Measurements from ENCODE around the gene SPEM1.
A peak's percentile ranks its signal among the peaks of the same experiment; 100 is the strongest.

The SPEM1 gene

DNA sequence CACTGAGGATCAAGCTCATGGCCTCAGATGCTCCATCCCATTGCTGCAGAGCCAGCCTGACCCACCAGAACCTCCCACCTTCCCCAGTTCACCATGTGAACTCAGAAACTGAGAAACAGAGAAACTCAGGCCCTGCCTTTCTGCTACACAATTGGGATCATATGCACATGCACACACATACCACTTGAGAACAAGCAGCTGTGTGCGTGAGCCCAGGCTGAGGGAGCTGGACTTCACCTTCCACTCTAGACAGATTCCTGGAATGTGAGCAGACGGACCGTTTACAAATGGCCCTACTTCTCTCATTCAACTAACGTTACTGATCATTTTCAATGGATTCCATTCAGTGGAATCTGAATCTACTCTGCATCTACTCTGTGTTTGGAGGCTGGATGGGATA is 3.6 kb downstream of the SPEM1 start:
- no peak for DNase-seq

- no peak for DNase-seq
These were observed 5.2 kb downstream of the SPEM1 start, which contains the start of gene SPEM2 for GRCh38 chr17:7425316-7425715. TSS of gene SPEM2 (plus strand) at chr17:7425616. CDS start at chr17:7425689, 73 bp downstream.

DNA sequence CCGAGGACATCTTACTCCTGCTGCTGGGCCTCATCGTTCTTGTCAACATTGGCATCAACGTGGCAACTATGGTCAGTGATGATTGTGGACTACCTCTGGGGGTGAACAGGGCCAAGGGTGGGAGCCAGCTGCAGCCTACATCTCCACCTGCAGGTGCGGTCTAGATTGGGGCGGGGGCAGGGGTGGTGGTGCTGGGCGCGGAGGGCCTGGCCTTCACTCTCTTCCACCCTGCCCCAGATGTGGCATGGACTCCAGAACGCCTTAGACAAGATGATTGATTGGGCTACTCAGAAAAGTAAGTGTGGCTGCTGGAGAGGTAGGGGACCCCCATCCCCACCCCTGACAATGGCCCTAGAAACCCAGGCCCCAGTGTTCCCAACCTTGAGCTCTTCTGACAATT is 5.6 kb downstream of the SPEM1 start:
- DNase-seq, result no peak

GRCh38 chr17:7426203-7426863 is 6.2 kb downstream of the SPEM1 start:
- no peak for DNase-seq

DNA sequence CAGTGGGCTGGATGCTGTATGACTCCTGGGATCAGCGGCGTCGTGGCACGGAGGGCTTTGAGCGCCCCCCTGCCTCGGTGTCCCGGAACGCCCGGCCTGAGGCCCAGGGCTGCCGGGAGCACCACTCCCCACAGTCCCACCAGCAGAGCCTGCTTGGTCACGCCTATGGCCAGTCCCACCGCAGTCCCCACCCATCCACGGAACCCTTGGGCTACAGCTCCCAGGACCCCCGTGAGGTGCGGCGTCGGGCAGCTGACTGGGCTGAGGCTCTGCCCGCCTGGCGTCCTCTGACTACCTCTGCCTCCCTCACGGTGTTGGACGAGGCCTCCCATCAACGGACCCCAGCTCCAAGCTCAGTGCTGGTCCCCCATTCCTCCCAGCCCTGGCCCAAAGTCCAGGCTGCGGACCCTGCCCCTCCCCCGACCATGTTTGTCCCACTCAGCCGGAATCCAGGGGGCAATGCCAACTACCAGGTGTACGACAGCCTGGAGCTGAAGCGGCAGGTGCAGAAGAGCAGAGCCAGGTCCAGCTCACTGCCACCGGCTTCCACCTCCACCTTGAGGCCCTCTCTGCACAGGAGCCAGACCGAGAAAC is 6.9 kb downstream of the SPEM1 start:
- no peak for DNase-seq

- no peak for DNase-seq
These were observed 7.4 kb downstream of the SPEM1 start for GRCh38 chr17:7427549-7427948.

GRCh38 chr17:7428557-7428956 is 8.4 kb downstream of the SPEM1 start, which contains the start of gene SPEM3:
TSS of gene SPEM3 (plus strand) at chr17:7428857. CDS start at chr17:7428903, 46 bp downstream.
- DNase-seq, result no peak

DNA sequence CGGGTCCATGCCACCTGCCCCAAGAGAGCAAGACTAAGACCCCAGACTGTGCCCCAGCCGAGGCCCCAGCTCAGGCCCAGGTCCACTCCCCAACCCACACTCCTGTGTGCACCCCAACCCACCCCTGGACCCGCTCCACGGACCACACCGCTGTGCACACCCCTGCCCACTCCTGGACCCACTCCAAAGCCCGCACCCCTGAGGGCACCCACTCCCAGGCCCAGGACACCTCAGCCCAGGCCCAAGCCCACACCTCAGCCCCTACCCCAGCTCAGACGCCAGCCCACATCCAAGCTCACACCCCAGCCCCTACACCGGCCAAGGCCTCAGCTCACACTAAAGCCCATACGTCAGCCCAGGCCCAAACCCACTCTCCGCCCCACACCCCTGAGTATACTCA is 9.6 kb downstream of the SPEM1 start:
- DNase-seq, result no peak

DNA sequence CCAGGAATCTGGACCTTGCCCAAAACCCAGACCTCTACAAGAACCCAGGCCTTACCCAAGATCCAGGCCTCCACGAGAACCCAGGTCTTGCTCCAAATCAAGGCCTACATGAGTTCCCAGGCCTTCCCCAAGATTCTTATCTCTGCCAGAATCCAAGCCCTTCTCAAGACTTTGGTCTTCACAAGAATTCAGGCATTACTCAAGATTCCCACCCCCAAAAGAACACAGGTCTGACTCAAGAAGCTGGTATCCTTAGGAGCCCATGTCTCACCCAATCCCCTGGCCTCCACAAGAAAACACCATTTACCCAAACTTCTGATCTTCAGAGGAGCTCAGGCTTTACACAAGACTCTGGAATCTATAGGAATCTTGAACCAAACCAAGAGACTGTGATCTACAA is 11.1 kb downstream of the SPEM1 start:
- no peak for DNase-seq

DNA sequence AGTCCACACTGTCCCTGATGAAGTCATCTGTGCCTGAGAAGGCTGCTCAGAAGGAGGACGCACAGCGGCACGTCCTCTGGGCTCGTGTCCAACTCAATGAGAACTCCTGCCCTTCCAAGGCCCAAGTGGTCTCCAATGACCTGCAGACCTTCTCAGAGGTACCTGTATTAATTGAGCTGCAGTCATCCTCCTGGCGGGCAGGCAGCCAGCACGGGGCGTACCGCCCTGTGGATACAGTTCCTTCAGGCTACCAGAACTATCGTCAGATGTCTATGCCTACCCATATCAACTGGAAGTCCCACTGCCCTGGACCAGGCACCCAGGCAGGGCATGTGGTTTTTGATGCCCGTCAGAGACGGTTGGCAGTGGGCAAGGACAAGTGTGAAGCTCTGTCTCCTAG is 12.2 kb downstream of the SPEM1 start:
- DNase-seq, result no peak

DNA sequence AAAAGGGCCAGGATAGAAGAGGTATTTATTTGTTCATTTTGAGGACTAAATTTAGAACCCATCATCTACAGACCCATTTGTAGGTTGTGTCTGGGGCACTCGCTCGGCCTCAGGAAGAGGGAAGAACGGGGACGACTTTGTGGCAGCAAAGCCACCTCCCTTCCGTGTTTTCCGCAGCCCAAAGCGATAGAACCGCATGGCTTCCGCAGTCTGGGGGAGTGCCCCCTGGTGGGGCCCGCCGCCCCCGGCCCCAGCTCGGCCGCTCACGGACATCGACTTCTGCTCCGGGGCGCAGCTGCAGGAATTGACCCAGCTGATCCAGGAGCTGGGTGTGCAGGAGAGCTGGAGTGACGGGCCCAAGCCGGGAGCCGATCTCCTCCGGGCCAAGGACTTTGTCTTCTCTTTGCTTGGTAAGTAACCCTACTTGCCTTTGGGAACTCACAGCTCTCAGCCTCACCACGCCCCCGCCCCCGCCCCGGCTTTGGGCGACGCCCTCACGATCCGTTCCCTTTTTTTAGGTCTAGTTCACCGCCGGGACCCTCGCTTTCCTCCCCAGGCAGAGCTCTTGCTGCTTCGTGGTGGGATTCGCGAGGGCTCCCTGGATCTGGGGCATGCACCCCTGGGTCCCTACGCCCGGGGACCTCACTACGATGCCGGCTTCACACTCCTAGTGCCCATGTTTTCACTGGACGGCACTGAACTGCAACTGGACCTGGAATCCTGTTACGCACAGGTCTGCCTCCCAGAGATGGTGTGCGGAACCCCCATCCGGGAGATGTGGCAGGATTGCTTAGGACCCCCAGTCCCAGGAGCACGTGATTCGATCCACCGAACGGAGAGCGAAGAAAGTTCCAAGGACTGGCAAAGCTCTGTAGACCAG is 15.8 kb downstream of the SPEM1 start:
- DNase-seq, result peak; percentile 42

GRCh38 chr17:7436556-7437368 is 16.6 kb downstream of the SPEM1 start:
- peak; percentile 76 for DNase-seq

- no peak for DNase-seq
These were observed 17.3 kb downstream of the SPEM1 start for GRCh38 chr17:7437369-7437863.

- peak; percentile 45 for DNase-seq
These were observed 18.0 kb downstream of the SPEM1 start for GRCh38 chr17:7437950-7438614.

GRCh38 chr17:7438656-7439460 is 18.7 kb downstream of the SPEM1 start:
- no peak for DNase-seq

DNA sequence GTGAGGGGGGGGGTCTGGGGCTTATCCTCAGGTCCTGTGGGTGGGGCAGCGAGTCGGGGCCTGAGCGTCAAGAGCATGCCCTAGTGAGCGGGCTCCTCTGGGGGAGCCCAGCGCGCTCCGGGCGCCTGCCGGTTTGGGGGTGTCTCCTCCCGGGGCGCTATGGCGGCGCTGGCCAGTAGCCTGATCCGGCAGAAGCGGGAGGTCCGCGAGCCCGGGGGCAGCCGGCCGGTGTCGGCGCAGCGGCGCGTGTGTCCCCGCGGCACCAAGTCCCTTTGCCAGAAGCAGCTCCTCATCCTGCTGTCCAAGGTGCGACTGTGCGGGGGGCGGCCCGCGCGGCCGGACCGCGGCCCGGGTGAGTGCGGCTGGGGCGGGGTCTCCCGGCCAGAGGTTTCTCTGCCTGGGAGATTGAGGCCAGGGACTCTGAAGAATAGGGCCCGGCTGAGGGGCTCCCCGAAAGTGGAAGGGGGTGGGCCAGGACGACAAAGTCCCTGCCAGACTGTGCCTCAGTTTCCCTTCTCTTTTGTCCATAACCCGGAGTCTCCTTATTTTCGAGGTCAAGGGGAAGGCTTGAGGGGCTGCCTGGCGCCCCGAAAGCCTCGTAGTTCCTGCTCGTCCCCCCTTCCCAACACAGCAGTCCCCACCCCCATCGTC is 19.5 kb downstream of the SPEM1 start, which contains the start of gene FGF11:
TSS of gene FGF11 (plus strand) at position 51 of the 651 bp plus-strand sequence. CDS start at position 160, 109 bp downstream.
- no peak for DNase-seq

- DNase-seq, result no peak
These were observed 20.1 kb downstream of the SPEM1 start for GRCh38 chr17:7440113-7440833.

- DNase-seq, result no peak
These were observed 20.7 kb downstream of the SPEM1 start for GRCh38 chr17:7440834-7441195.

DNA sequence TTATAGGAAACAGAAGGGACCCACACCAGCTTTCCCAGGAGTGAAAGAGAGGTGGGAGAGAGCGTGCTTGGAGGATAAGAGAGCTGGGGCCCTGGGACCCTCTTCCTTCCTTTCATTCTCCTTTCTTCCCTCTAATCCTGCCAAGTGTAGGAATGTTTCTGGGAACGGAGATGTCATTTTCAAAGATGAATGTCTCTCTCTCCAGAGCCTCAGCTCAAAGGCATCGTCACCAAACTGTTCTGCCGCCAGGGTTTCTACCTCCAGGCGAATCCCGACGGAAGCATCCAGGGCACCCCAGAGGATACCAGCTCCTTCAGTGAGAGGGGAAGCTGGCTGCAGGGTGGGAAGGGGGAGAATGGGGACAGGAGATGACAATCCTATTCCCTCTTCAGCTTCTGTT is 21.1 kb downstream of the SPEM1 start:
- no peak for DNase-seq

GRCh38 chr17:7442142-7442541 is 22.0 kb downstream of the SPEM1 start:
- DNase-seq, result no peak

All from activated CD4-positive, alpha-beta T cell treated with anti-CD3 and anti-CD28 coated beads for 1 hour (primary cell).